ENCODE results near the gene RUVBL2. TPM values are rescaled to one million over a fixed set of nuclear protein-coding genes. Genes with fewer than 3 reads are reported as not detected.
"Not testable (repeated sequence)": the region's sequence is repeated elsewhere in the genome, so short reads cannot be mapped to it uniquely, and the experiment has no call there.

The RUVBL2 gene
- total RNA-seq, 5 donors from 2014 or later (not counting 1 experiment from before 2014, with no cell fraction given) = 20.3 to 48.7 (median 41.4) TPM

- H3K4me3 Mint-ChIP-seq; H3K9me3 ChIP-seq; H3K36me3 ChIP-seq (ENCODE audit: control insufficient read depth in 2 of 2, extremely low read depth in 1 of 2, insufficient read depth in 1 of 2, low read length in 1 of 2); H3K4me3 ChIP-seq (ENCODE audit: control insufficient read depth in 1 of 2, extremely low read depth in 1 of 2, low read length in 1 of 2); H3K4me1 Mint-ChIP-seq; H3K27ac ChIP-seq (ENCODE audit: low read length); H3K27me3 ChIP-seq (replicated peaks in 1 of 2; ENCODE audit: control insufficient read depth in 2 of 2, extremely low read depth in 1 of 2, insufficient read depth in 2 of 2, low read length in 1 of 2); POLR2A ChIA-PET; H3K4me1 ChIP-seq (ENCODE audit: control insufficient read depth in 1 of 2, extremely low read depth in 1 of 2, insufficient read depth in 2 of 2, low read length in 2 of 2); H3K36me3 Mint-ChIP-seq; H3K9me3 Mint-ChIP-seq: not testable (repeated sequence)
- ATAC-seq (replicated peaks in 1 of 4) (peak in 2 of 4 experiments; percentile 65 to 73), DNase-seq (peak in 31 of 35 experiments; percentile 17 to 71 (median 37))
- WGBS (ENCODE audit: insufficient coverage) = 93% methylated on average over 2 of the region's 28 CpGs
- Mint-ChIP-seq H3K27me3 (peaks cover 4 to 13% of the 10 kb centered on the region in 2 donors), H3K27ac (peak within 1 kb of the TSS in 1 of 2 donors; percentile 22)
- CTCF ChIA-PET = interaction anchor here in 1 of 2 donors (0.5 kb wide), 1 partner anchor 35 kb away, joined by 3 read pairs; no protein-coding TSS in a partner anchor
Measured at GRCh38 chr19:49031642-49032301, 38.1 kb downstream of the RUVBL2 start, which contains the start of gene CGB2. CGB2 (plus strand) TSS chr19:49031890; CDS start chr19:49032096, 206 bp downstream.

GRCh38 chr19:49036815-49037214, 43.1 kb downstream of the RUVBL2 start, which contains the start of gene CGB1:
CGB1 (minus strand) TSS chr19:49036895; CDS start chr19:49036711, 184 bp downstream.
- CTCF ChIA-PET; H3K4me3 Mint-ChIP-seq; H3K4me3 ChIP-seq (ENCODE audit: control insufficient read depth in 1 of 2, extremely low read depth in 1 of 2, low read length in 1 of 2); ATAC-seq (replicated peaks in 1 of 4); H3K4me1 Mint-ChIP-seq; H3K27ac ChIP-seq (ENCODE audit: low read length); H3K36me3 Mint-ChIP-seq; H3K9me3 Mint-ChIP-seq; H3K36me3 ChIP-seq (ENCODE audit: control insufficient read depth in 2 of 2, extremely low read depth in 1 of 2, insufficient read depth in 1 of 2, low read length in 1 of 2); H3K27me3 ChIP-seq (replicated peaks in 1 of 2; ENCODE audit: control insufficient read depth in 2 of 2, extremely low read depth in 1 of 2, insufficient read depth in 2 of 2, low read length in 1 of 2); H3K27me3 Mint-ChIP-seq; POLR2A ChIA-PET; H3K4me1 ChIP-seq (ENCODE audit: control insufficient read depth in 1 of 2, extremely low read depth in 1 of 2, insufficient read depth in 2 of 2, low read length in 2 of 2); H3K27ac Mint-ChIP-seq; H3K9me3 ChIP-seq: not testable (repeated sequence)
- 29% methylated on average over 4 of the region's 18 CpGs for WGBS (ENCODE audit: insufficient coverage)
- DNase-seq = peak in 10 of 35 experiments; percentile 12 to 50 (median 30)

GRCh38 chr19:49038111-49038510, 44.4 kb downstream of the RUVBL2 start:
- H3K9me3 Mint-ChIP-seq; CTCF ChIA-PET; DNase-seq; H3K4me3 Mint-ChIP-seq; H3K4me3 ChIP-seq (ENCODE audit: control insufficient read depth in 1 of 2, extremely low read depth in 1 of 2, low read length in 1 of 2); H3K9me3 ChIP-seq; POLR2A ChIA-PET; H3K36me3 ChIP-seq (ENCODE audit: control insufficient read depth in 2 of 2, extremely low read depth in 1 of 2, insufficient read depth in 1 of 2, low read length in 1 of 2); H3K27ac ChIP-seq (ENCODE audit: low read length); H3K4me1 ChIP-seq (ENCODE audit: control insufficient read depth in 1 of 2, extremely low read depth in 1 of 2, insufficient read depth in 2 of 2, low read length in 2 of 2); H3K36me3 Mint-ChIP-seq; H3K4me1 Mint-ChIP-seq; H3K27me3 Mint-ChIP-seq; ATAC-seq (replicated peaks in 1 of 4); H3K27ac Mint-ChIP-seq; H3K27me3 ChIP-seq (replicated peaks in 1 of 2; ENCODE audit: control insufficient read depth in 2 of 2, extremely low read depth in 1 of 2, insufficient read depth in 2 of 2, low read length in 1 of 2): not testable (repeated sequence)
- WGBS (ENCODE audit: insufficient coverage) = no CpG with 5 or more reads among the region's 8 CpGs

- DNase-seq; H3K9me3 Mint-ChIP-seq; H3K27ac ChIP-seq (ENCODE audit: low read length); H3K4me1 Mint-ChIP-seq; H3K27me3 Mint-ChIP-seq; ATAC-seq (replicated peaks in 1 of 4); H3K27me3 ChIP-seq (replicated peaks in 1 of 2; ENCODE audit: control insufficient read depth in 2 of 2, extremely low read depth in 1 of 2, insufficient read depth in 2 of 2, low read length in 1 of 2); H3K4me3 ChIP-seq (ENCODE audit: control insufficient read depth in 1 of 2, extremely low read depth in 1 of 2, low read length in 1 of 2); H3K27ac Mint-ChIP-seq; H3K36me3 Mint-ChIP-seq; H3K4me3 Mint-ChIP-seq; CTCF ChIA-PET; H3K36me3 ChIP-seq (ENCODE audit: control insufficient read depth in 2 of 2, extremely low read depth in 1 of 2, insufficient read depth in 1 of 2, low read length in 1 of 2); H3K9me3 ChIP-seq; POLR2A ChIA-PET; H3K4me1 ChIP-seq (ENCODE audit: control insufficient read depth in 1 of 2, extremely low read depth in 1 of 2, insufficient read depth in 2 of 2, low read length in 2 of 2): not testable (repeated sequence)
- 84% methylated on average over 9 of the region's 26 CpGs for WGBS (ENCODE audit: insufficient coverage)
Measured at GRCh38 chr19:49038557-49039276, 45.0 kb downstream of the RUVBL2 start.

- ATAC-seq (replicated peaks in 1 of 4); H3K36me3 Mint-ChIP-seq; H3K36me3 ChIP-seq (ENCODE audit: control insufficient read depth in 2 of 2, extremely low read depth in 1 of 2, insufficient read depth in 1 of 2, low read length in 1 of 2); H3K27ac Mint-ChIP-seq; H3K4me1 Mint-ChIP-seq; H3K27me3 Mint-ChIP-seq; H3K27me3 ChIP-seq (replicated peaks in 1 of 2; ENCODE audit: control insufficient read depth in 2 of 2, extremely low read depth in 1 of 2, insufficient read depth in 2 of 2, low read length in 1 of 2); POLR2A ChIA-PET; H3K4me3 ChIP-seq (ENCODE audit: control insufficient read depth in 1 of 2, extremely low read depth in 1 of 2, low read length in 1 of 2); H3K9me3 Mint-ChIP-seq; H3K9me3 ChIP-seq; H3K27ac ChIP-seq (ENCODE audit: low read length); DNase-seq; H3K4me1 ChIP-seq (ENCODE audit: control insufficient read depth in 1 of 2, extremely low read depth in 1 of 2, insufficient read depth in 2 of 2, low read length in 2 of 2); H3K4me3 Mint-ChIP-seq: not testable (repeated sequence)
- CTCF ChIA-PET = interaction anchor here (0.6 to 0.7 kb wide), 2 partner anchors 91 to 403 kb away, joined by 3 to 4 read pairs; no protein-coding TSS in a partner anchor
- WGBS (ENCODE audit: insufficient coverage) = no CpG with 5 or more reads among the region's 9 CpGs
Measured at GRCh38 chr19:49039736-49040135, 46.0 kb downstream of the RUVBL2 start.

- 79% methylated on average over 14 of the region's 17 CpGs for WGBS (ENCODE audit: insufficient coverage)
- Mint-ChIP-seq H3K9me3 (no peaks in the 10 kb centered on the region), H3K27me3 (no peaks in the 10 kb centered on the region), H3K4me1 (no peaks in the 10 kb centered on the region), H3K27ac (no peak overlapping the region), H3K4me3 (no peak overlapping the region), H3K36me3 (no peaks in the 10 kb centered on the region)
- Histone ChIP-seq H3K27ac (ENCODE audit: low read length) (no peak overlapping the region), H3K36me3 (ENCODE audit: control insufficient read depth in 2 of 2, extremely low read depth in 1 of 2, insufficient read depth in 1 of 2, low read length in 1 of 2) (no peaks in the 10 kb centered on the region), H3K4me1 (ENCODE audit: control insufficient read depth in 1 of 2, extremely low read depth in 1 of 2, insufficient read depth in 2 of 2, low read length in 2 of 2) (no peaks in the 10 kb centered on the region), H3K9me3 (no peaks in the 10 kb centered on the region), H3K27me3 (replicated peaks in 1 of 2; ENCODE audit: control insufficient read depth in 2 of 2, extremely low read depth in 1 of 2, insufficient read depth in 2 of 2, low read length in 1 of 2) (peaks cover 0 to 3% of the 10 kb centered on the region in 2 experiments), H3K4me3 (ENCODE audit: control insufficient read depth in 1 of 2, extremely low read depth in 1 of 2, low read length in 1 of 2) (no peak overlapping the region)
- ChIA-PET CTCF (no interaction called here), POLR2A (no interaction called here)
- ATAC-seq (replicated peaks in 1 of 4) (no peak), DNase-seq (no peak)
Measured at GRCh38 chr19:49042177-49042576, 48.5 kb downstream of the RUVBL2 start.
